Measurements from ENCODE around the gene ABLIM3.

The ABLIM3 gene

DNA sequence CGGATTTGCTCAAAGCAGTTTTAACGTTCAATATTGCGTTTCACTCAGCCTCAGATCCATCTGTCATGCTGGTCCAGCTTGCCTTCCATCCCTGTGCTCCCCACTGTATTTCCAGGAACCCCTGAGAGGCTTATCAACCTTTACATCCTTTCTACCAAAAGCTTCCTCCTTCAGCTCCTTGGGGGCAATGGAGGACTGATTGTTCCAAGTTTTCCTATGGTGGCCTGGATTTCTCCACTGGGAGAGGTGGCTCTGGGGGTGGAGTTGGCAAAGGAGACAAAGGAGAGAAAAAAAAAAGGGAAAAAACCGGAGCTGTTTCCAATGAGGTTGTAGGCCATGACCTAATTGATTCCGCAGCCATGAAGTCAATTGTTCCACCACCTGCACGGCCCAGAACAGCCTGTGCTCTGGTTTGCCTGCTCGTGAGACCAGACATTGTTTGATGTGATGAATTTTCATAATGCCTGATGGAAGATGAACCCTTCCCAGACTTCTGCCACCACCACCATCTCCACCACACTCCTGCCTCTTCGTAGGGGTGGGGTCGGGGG, 54.1 kb downstream of the ABLIM3 start:
- DNase-seq: no peak

DNA sequence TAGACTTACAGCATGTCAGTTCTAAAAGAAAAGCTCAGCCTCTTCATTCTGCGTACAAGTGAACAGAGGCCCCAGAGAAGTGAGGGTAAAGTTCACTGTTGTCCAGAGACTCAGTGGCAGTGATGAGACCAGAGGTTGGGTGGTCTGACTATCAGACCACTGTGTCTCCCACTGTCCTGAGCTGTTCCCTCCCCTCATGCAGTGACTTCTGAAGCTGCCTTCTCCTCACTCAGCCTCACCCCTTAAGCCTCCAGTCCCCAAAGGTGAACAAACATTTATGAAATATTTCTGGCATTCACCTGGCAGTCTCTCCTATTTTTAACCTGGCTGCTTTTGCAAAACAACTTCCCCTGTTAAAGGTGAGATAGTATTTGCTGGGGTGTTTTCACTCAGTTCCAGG, 54.7 kb downstream of the ABLIM3 start:
- no peak for DNase-seq

DNA sequence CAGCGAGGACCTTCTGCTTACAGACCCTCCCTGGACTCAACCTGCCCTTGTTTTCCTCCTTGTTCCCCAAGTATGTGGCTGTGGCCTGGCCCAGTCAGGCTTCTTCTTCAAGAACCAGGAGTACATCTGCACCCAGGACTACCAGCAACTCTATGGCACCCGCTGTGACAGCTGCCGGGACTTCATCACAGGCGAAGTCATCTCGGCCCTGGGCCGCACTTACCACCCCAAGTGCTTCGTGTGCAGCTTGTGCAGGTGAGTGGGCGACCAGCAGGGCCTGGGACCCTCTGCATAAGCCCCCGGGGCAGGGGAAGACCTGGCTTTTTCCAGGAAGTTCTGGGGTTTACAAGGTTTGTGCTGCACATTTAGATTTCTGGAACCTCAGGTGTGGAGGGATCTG, 56.9 kb downstream of the ABLIM3 start:
- DNase-seq: no peak

DNA sequence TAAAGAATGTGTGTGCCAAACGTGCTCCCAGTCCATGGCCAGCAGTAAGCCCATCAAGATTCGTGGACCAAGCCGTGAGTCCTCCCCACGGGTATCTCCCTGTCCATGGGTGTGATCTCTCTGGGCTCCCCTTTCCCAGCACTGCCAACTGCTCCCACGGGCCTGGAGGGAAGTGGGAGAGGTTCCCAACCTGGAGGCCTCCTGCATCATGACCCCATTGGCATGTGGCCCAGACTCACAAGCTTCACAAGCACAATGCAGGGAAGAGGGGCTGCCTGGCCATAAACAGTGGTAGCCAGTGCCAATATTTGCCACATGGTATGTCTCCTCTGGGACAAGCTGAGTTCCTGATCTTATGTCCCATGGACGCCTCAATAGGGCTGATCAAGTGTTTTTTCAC, 59.1 kb downstream of the ABLIM3 start:
- no peak for DNase-seq

DNA sequence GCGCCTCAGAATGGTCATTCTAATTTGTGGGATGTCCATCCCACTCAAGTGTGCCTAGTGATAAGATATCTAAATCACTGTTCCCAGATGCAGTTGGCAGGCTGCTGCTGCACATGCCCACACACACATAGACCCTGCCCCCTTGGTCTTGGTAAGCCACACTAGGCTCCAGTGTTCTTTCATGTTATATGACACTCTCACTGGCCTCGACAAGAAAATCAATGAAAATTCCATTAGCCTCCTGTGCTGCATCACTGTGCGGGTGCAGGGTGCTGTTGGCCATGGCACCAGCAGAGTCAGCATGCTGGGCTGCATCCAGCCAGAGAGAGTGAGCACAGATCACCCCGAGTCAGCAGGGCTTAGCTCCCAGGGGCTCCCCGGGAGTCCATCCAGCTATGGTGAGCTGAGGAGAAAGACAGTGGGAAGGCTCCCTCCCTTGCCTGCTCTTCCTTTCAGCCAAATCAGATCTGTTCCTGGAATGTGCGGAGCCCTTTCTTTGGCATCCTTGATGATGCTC, 59.9 kb downstream of the ABLIM3 start:
- DNase-seq: no peak

DNA sequence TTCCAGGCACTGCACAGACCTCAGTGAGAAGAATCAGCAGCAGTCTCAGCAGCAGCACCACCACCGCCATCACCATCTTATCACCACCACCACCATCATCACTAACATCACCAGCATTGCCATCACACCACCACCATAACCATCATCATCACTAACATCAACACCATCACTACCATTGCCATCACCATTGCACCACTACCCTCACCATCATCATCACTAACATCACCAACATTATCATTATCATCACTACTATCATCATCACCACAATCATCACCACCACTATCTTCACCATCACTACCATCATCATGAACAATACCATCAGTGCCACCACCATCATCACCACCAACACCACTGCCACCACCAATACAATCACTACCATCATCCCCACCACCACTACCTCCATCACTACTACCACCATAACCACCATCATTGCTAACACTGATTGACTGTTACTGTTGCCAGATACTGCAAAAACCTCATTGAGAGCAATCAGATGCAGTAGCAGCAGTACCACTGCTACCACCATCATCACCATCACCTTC, 61.7 kb downstream of the ABLIM3 start:
- DNase-seq: no peak

DNA sequence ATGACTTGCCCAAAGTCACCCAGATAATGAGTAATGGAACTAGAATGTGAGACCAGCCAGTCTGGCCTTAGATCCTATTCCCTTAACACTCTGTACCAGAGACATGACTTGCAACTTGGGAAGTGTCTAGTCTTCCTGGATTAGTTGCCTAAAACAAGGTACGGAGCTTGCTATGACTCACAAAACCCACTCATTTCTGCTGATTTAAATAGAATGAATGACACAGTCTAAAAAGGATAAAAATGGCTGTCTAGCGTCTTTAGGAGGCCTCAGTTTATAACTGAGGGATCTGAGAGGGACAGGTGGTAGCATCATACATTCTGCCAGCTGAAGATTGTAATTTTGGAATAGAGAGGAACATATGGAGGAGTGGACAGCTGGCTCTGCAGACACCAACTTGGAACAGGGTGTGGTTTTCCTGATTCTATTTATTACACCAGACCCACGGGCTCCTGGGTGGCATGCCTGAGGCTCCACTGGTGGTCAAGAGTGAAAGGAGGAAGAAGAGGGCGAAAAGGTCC, 62.7 kb downstream of the ABLIM3 start:
- DNase-seq: no peak

DNA sequence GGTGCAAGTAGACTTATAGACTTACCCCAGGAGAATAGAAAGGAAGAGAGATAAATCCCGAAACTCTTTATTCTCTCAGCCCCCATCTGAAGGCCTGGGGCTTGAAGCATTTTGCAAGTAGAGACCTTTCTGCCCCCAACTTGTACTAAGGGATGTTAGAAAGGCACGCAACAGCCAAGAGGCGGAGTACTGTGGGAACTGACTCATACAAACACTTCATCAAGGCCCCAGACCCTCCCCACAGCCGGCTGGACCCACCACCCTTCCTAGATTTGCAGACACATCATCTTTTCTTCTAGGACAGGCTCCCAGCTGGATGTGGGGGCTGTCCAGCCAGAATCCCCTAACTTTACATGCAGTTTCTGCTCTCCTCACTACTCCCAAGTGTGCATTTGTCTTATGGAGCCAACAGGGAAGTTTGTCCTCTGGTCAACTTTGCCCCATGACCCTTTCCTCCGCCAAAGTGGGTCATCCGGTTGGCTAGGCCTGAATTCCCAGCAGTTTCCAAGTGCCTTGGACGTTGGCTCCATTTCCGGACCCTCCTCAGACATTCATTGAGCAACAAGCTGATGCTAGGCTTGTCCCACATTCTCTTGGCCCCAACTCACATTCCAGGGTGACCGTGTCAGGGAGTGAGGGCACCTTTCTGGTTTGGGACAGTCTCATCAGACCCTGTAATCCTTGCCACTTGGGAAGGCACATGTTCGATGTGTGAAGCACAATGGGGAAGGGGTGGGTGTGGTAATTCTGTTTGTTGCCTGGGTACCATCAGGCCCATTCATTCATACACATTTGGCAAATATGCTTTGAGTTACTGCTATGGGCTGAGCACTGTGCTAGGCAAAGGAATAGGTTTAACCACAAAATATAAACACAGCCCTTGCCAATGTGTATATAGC, 64.6 kb downstream of the ABLIM3 start:
- no peak for DNase-seq

DNA sequence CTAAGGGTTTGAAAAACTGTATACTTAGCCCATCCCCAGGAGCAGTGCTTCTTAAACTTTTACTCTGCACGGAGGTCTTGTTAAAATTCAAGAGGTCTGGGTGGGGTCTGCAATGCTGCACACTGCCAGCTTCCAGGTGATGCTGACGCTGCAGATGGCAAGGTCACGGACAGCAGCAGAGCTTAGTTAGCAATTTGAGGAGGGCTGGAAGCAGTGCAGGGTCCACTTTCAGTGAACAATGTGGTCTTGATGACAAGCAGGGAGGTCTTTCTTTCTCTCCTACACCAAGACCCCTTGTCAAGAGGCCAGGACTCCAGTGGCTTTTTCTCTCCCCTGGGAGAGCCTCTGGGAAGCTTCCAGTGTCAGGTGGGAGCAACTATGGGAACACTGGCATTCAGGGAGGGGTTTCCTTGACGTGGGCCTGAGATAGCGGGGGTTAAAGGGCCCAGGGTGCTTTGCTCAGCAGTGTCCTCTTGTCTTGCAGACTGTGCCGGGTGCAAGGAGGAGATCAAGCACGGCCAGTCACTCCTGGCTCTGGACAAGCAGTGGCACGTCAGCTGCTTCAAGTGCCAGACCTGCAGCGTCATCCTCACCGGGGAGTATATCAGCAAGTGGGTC, 65.3 kb downstream of the ABLIM3 start:
- DNase-seq: no peak

DNA sequence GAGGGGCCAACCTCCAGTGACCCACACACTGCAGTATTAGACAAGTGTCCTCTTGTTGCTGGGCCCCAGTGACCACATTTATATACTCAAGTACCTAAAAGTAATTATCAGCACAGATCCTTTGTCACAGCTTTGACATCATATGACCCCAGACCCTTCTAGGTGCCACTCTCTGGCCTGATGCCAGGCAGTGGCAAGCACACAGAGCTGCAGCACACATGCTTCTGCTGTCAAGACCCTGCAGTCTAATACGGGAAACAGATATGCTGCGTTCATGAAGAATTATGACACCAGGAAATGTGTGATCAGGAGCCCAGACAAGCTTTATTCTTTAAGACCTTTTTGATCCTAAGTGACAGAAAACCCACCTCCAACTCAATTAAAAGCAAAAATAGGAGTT, 66.5 kb downstream of the ABLIM3 start:
- DNase-seq: no peak

DNA sequence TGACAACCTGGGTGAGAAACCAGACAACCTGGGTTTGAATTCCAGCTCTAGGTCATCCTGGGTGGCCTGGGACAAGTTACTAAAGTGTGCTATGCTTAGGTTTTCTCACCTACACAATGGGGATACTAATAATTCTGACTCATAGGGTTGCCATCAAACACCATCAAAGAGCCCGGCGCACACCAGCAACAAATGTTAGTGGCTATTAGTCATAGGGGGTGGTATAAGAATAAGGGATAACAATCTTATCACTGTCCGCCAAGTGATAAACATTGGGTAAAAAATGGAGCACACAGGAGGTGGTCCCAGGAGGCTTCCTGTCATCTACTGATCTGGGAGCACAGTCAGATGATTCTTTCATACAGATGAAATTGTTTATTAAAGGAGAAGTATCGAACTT, 68.9 kb downstream of the ABLIM3 start:
- DNase-seq: no peak

DNA sequence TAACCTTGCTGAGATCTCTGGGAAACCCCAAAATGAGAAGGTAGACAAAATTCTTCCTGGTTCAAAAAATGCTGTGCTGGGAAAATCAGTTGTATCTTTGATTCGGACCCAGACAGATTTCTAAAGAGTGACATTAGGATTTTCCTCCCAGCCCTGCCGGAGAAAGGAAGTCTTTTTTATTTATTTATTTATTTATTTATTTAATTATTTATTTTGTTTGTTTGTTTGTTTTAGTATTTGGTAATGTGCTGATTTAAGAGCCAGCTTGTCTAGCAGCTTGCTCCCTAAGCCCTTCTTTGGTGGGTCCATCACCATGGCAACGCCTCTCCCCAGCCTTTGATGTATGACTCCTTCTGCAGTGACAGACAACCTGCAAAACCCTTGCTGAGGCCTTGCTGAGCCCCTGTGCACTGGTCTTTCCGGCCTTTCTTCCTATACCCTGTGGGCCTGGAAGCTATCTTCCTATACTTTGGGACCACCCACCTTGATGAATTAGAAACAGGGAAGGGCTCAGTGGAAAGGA, 69.7 kb downstream of the ABLIM3 start:
- DNase-seq: peak; percentile 14

DNA sequence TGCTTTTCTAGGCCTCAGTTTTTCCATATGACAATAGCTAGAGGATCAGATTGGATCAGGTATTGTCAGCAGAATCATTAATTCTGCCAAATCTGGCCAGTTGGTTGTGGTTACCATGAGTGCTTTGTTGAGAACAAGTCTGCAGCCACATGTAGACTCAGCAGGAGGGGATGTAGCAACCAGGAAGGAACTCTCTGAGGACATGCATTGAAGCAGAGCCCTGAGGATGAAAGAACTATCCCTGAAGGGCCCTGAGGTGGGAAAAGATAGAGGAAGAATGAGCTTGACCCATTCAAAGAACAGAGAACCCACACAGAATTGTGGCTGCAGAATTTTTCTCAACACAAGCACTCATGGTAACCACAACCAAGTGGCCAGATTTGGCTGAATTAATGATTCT, 70.3 kb downstream of the ABLIM3 start:
- DNase-seq: no peak

DNA sequence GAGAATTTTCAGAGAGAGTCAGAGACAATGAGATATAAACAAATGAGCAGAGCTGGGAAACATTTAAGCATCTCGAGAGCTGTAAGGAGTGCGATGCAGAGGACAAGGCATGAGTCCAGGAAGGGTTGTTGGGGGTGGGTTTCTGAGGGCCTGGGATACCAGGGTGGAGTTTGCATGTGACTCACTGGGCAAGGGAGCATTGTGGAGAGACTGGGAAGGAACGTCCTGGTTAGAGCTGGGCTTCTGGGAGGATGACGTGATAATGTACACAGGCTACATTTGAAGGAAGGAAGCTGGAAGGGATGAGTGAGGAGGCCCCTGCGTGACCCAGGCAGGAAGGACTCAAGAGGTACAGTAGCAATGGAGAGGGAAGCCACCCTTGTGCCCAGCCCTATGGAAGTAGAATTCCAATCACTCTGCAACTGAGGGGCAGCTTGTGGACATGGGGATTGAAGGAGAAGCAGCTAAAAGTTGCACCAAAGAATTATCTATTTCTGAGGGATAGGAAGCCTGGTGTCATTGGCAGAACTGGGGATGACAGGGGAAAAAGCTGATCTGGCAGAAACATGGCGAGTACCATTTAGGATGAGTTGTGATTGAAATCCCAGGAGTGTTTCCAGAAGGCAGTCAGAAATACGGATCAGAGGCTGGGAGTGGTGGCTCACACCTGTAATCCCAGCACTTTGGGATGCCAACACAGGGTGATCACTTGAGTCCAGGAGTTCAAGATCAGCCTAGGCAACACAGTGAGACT, 71.1 kb downstream of the ABLIM3 start:
- DNase-seq: no peak

DNA sequence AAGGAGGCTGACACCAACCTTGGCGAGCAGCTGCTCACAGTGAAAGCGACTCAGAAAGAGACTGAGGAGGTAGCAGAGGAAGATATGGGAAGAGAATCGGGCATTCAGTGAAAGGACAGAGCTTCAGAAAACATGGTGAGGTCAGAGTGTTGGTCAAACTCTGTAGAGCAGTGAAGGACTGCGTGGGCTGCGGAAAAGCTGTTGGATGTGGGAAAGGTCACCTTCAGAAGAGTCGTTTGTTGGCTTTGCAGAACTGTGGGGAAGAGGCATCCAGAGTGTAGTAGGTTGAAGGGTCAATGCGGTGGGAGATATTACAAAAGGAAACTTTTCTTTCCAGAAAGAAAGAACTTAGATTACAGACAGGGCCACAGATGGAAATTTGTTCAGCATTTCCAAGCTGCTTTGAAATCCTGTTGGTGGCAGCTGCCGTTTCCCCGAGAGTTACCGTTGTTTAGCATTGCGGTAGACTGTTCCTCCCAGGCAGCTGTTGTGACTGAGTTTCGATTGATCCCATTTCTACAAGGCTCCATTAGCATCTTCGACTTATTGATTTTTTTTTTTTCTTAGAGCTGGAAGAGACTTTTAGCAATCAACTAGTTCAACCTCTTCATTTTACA, 72.1 kb downstream of the ABLIM3 start:
- DNase-seq: no peak

DNA sequence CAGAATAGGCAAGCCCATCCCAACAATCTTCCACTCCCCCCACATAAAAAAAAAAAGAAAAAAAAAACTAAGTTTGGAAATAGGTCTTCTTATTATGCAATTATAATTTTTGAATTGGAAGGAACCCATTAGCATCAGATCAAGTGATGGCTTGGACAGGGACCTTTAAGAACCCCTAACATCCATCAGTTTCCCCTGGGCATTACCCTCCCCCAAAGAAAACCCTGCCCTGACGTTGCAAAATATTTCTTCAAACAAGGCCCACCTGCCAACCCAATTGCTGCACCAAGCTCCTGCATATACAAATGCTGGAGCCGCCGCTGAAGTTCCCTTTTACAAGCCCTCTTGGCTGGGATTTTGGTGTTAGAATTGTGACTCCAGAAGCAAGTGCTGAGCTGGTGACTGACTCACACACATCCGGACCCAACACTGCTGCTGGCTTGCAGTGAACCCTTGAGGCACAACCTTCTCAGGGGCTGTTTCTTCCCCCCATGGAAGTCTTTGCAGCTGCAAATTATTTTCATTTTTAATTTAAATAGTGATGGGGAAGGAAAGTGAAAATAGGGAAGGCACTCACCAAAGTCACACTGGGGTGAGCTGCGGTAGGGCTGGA, 74.3 kb downstream of the ABLIM3 start:
- no peak for DNase-seq

DNA sequence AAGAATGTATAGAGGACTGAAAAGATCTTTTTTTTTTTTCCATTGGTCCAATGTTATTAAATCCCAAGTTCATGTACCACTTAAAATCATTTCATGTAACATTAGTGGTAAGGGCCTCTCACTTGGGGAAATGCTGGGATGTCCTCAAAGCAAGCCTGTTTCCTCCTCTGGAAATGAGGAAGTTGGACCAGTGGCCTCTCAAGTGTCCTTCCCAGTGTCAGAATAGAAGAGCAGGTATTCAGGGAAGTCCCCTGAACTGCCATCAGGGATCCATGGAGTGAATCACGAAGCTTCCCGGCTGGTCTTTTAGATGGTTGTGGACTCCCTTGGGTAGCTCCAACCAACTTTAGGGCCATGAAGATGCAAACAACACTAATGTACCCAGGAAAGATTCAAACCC, 75.2 kb downstream of the ABLIM3 start:
- DNase-seq: no peak

DNA sequence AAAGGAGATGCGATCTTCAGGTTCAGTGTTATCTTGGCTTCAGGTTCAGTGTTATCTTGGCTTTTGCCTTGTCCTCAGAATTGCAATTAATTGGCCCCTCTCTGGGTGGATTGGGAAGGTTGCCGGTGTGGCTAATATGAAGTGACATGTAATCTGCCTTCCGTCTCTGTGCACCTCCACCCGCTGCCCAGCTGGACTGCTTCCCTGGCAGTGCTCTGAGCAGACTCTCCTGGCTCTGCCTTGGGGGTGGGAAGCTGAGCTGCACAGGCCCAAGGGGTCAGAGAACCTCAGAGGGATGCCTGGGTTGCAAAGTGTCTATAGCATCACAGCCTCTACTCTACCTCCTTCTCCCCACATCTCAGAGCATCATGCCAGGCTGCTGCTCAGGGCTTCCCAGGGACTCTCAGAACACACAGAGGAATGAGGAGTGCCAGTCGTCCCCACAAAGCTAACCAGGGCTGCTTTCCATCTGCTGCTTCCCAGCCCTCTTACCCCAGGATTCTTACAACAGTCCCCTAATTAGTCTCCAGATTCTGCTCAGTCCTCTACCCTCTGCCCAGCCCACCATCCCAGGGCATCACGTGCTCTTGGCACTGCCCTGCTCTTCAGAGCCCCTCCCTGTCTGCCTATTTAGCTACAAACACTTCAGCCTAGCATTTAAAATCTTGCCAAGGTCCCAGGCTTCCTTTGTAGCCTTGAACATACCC, 76.0 kb downstream of the ABLIM3 start:
- DNase-seq: no peak

DNA sequence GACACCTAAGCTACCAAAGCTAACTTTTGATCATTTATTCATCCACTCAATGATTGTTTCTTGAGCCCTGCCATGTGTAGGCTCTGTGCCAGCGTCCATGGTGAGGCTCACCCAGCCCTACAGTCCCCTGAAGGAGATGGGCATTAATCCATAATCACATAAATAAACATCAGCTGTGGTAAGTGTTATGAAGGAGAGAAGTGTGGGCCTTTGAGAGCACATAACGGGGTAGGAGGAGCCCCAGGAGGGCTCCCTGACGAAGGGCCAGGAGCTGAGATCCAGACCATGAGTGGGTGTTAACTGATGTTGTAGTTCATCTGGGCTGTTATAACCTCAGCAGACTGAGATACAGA, 76.5 kb downstream of the ABLIM3 start:
- no peak for DNase-seq

DNA sequence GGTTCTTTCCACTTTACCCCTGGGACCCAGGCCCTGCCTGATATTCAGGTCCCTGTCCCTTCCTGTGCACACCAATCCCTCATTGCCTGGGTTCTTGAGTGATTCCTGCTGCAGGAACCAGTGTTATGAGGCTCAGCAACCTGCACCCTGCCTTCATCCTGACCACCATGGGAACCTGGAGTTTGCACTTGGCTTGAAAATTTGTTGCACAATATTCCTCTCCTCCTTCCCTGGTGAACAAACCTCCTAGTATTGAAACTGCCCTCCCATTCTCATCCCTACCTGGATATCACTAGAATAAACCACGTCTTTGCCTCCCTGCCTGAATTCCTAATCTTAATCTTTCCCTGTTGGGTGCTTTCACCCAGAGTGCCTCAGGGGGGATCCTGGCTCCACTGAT, 78.3 kb downstream of the ABLIM3 start:
- no peak for DNase-seq

DNA sequence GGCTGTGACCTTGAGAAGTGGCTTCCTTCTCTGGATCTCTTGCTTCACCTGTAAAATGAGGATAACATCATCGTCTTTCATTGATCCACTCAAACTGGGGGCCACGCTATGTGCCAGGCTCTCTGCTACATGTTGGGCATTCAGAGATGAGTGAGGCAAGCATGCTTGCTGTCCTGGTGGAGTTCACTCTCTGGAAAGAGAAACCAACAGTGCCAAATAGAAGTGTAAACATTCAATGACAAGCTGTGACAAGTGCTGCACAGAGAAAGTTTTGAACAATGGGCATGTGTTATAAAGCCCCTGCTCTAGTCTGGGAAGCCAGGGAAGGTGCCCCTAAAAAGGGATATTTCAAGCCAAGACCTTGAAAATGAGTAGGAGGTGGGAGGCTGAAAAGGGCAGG, 79.5 kb downstream of the ABLIM3 start:
- DNase-seq: no peak

Measured in effector CD8-positive, alpha-beta T cell (primary cell).